MCF 10A (cell line): Measurements from ENCODE around the gene MPP7. TPM values are rescaled to one million over a fixed set of nuclear protein-coding genes. Genes with fewer than 3 reads are reported as not detected.
"Not testable (repeated sequence)": the region's sequence is repeated elsewhere in the genome, so short reads cannot be mapped to it uniquely, and the experiment has no call there.

Experiments used
- BruUV-seq: library from RNA; stranded (reverse); fragments of 400-500 nt; replicated peaks from 2 replicates; lab custom pipeline; 2021; lab: Mats Ljungman, UMichigan
- CTCF ChIA-PET: fragments of 300-600 bp; sonication (Branson Sonifier 250); formaldehyde crosslinking; extraction: SDS; loops from one replicate; lab custom pipeline; 2021; ENCODE audit warnings: antibody characterized with exemption, inconsistent platforms; lab: Yijun Ruan, JAX
- POLR2A ChIA-PET: fragments of 300-600, 350-650 bp; sonication (Branson Sonifier 250); formaldehyde crosslinking; extraction: SDS; loops from one replicate; lab custom pipeline; 2020; ENCODE audit warnings: antibody characterized with exemption, inconsistent platforms; lab: Yijun Ruan, JAX
- DNase-seq: peaks from one replicate; pipeline ENCODE4 v3.0.0-alpha.2; 2018; ENCODE audit not compliant: unreplicated experiment
- H3K27ac Mint-ChIP-seq: one replicate; pipeline ENCODE4 v1.8.0; 2022; ENCODE audit warnings: mild to moderate bottlenecking, low read depth, mixed read lengths; ENCODE audit not compliant: unreplicated experiment
- H3K27me3 Mint-ChIP-seq: one replicate; pipeline ENCODE4 v1.8.0; 2022; ENCODE audit warnings: mixed read lengths; ENCODE audit not compliant: insufficient read depth, unreplicated experiment
- H3K36me3 Mint-ChIP-seq: one replicate; pipeline ENCODE4 v1.8.0; 2022; ENCODE audit warnings: mild to moderate bottlenecking, moderate library complexity, mixed read lengths; ENCODE audit not compliant: insufficient read depth, unreplicated experiment
- H3K4me1 Mint-ChIP-seq: one replicate; pipeline ENCODE4 v1.8.0; 2022; ENCODE audit warnings: mixed read lengths; ENCODE audit not compliant: insufficient read depth, unreplicated experiment
- H3K4me3 Mint-ChIP-seq: one replicate; pipeline ENCODE4 v1.8.0; 2022; ENCODE audit warnings: mild to moderate bottlenecking, moderate library complexity, mixed read lengths; ENCODE audit not compliant: unreplicated experiment
- H3K9me3 Mint-ChIP-seq: one replicate; pipeline ENCODE4 v1.8.0; 2022; ENCODE audit warnings: mixed read lengths; ENCODE audit not compliant: unreplicated experiment
- intact Hi-C: fragments of 100-400 bp; cut with micrococcal nuclease; formaldehyde crosslinking; loops from 2 replicates; pipeline ENCODE4 v1.14.1; 2022
- total RNA-seq: library from RNA; stranded (reverse); gene quantifications from 2 replicates; pipeline ENCODE4 v1.2.3, GENCODE V29; 2022
- TF ChIP-seq, protein P1 (sequence below): fragments of 200-600 bp; IDR thresholded peaks from one replicate; pipeline ENCODE4 v1.8.0; 2022; ENCODE audit warnings: antibody characterized with exemption, mild to moderate bottlenecking; ENCODE audit not compliant: unreplicated experiment

Gene MPP7
- total RNA-seq, 1 experiment from 2014 or later, result 5.4 TPM

GRCh38 chr10:28343252-28343651 is 40.4 kb upstream of the MPP7 start:
- H3K4me1 Mint-ChIP-seq, result no peaks in the 10 kb centered on the region
- CTCF ChIA-PET, result no interaction called here
- POLR2A ChIA-PET, result no interaction called here
- H3K36me3 Mint-ChIP-seq, result no peaks in the 10 kb centered on the region
- intact Hi-C loops, result no loop called here
- no peaks in the 10 kb centered on the region for H3K27me3 Mint-ChIP-seq
- TF ChIP-seq, protein P1, sequence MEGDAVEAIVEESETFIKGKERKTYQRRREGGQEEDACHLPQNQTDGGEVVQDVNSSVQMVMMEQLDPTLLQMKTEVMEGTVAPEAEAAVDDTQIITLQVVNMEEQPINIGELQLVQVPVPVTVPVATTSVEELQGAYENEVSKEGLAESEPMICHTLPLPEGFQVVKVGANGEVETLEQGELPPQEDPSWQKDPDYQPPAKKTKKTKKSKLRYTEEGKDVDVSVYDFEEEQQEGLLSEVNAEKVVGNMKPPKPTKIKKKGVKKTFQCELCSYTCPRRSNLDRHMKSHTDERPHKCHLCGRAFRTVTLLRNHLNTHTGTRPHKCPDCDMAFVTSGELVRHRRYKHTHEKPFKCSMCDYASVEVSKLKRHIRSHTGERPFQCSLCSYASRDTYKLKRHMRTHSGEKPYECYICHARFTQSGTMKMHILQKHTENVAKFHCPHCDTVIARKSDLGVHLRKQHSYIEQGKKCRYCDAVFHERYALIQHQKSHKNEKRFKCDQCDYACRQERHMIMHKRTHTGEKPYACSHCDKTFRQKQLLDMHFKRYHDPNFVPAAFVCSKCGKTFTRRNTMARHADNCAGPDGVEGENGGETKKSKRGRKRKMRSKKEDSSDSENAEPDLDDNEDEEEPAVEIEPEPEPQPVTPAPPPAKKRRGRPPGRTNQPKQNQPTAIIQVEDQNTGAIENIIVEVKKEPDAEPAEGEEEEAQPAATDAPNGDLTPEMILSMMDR, result no peak
- H3K27ac Mint-ChIP-seq, result no peak overlapping the region
- no peak for DNase-seq
- H3K9me3 Mint-ChIP-seq, result peaks cover 9% of the 10 kb centered on the region
- no peak overlapping the region for H3K4me3 Mint-ChIP-seq
- no TSS peak for BruUV-seq

DNA sequence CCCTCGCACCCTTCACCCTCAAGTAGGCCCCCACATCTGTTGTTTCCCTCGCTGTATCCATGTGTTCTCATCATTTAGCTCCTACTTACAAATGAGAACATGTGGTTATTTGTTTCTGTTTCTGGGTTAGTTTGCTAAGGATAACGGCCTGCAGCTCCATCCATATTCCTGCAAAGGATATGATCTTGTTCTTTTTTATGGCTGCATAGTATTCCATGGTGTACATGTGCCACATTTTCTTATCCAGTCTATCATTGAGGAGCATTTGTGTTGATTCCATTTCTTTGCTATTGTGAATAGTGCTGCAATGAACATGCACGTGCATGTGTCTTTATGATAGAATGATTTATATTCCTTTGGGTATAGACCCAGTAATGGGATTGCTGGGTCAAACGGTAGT is 38.8 kb upstream of the MPP7 start:
- CTCF ChIA-PET, BruUV-seq, POLR2A ChIA-PET, H3K4me3 Mint-ChIP-seq, H3K36me3 Mint-ChIP-seq, H3K9me3 Mint-ChIP-seq, intact Hi-C loops, H3K27me3 Mint-ChIP-seq, DNase-seq, H3K27ac Mint-ChIP-seq, H3K4me1 Mint-ChIP-seq: not testable (repeated sequence)

- ChIA-PET POLR2A (no interaction called here), CTCF (no interaction called here)
- Mint-ChIP-seq H3K36me3 (no peaks in the 10 kb centered on the region), H3K9me3 (no peaks in the 10 kb centered on the region), H3K27ac (no peak overlapping the region), H3K4me1 (no peaks in the 10 kb centered on the region), H3K4me3 (no peak overlapping the region), H3K27me3 (no peaks in the 10 kb centered on the region)
- BruUV-seq, result no TSS peak
- TF ChIP-seq, protein P1, result no peak
- intact Hi-C loops, result no loop called here
- DNase-seq, result no peak
Observed at GRCh38 chr10:28332726-28333125, 29.9 kb upstream of the MPP7 start.

DNA sequence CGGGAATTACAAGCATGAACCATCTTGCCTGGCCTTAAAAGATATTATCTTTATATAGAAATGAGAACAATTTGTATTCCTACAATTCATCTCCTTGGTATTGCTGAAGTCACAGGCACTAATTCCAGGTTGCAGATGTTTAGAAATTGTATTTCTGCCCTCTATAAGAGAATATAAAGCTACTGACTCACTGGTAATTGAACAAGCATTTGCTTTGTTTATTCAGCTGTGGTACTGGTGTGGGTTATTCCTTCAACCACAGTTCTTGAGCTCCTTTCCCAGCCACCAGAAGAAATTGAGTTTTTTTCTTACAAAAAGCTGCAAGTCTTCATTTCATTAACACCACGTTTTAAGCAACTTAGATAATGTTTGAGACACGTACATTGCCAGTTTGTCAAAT is 29.0 kb upstream of the MPP7 start:
- CTCF ChIA-PET, result interaction anchor here (0.9 to 1.5 kb wide), 2 partner anchors 31 to 50 kb away, joined by 4 to 5 read pairs; no protein-coding TSS in a partner anchor
- Mint-ChIP-seq H3K4me1 (peaks cover 2% of the 10 kb centered on the region), H3K36me3 (no peaks in the 10 kb centered on the region), H3K27ac (peak overlapping the region; percentile 31), H3K27me3 (no peaks in the 10 kb centered on the region), H3K4me3 (no peak overlapping the region), H3K9me3 (no peaks in the 10 kb centered on the region)
- no TSS peak for BruUV-seq
- POLR2A ChIA-PET, result interaction anchor here (0.5 to 2.6 kb wide), 5 partner anchors 29 to 835 kb away, joined by 3 to 7 read pairs (median 3); partner anchors contain the start of gene MPP7
- intact Hi-C loops, result no loop called here
- DNase-seq, result peak; percentile 35
- TF ChIP-seq, protein P1, result no peak

DNA sequence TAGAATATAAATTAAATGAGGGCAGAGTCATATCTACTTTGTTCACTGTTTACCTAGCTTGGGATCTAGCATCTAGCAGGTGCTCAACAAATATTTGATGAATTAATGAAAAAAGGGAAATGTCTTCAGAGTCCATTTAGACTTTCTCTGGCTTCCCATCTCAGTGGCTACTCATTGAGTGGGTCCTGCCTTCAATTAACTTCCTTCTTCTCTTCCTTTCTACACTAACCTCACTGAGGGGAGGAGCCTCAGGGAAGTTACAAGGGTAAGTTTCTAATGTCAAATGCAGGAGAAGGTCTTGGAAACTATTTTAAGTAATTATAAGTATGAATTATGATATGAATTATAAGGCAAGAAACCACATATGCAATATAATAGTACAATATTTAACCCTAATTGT is 28.2 kb upstream of the MPP7 start:
- POLR2A ChIA-PET, result interaction anchor here (2.6 kb wide), 1 partner anchor 28 kb away, joined by 7 read pairs; the partner anchor contains the start of gene MPP7
- no peak overlapping the region for H3K27ac Mint-ChIP-seq

More for the DNA sequence above, 28.2 kb upstream of the MPP7 start:
- Mint-ChIP-seq H3K27me3 (no peaks in the 10 kb centered on the region), H3K9me3 (no peaks in the 10 kb centered on the region), H3K4me1 (peaks cover 10% of the 10 kb centered on the region), H3K36me3 (no peaks in the 10 kb centered on the region), H3K4me3 (no peak overlapping the region)
- TF ChIP-seq, protein P1, result no peak
- CTCF ChIA-PET, result interaction anchor here (0.6 to 1.9 kb wide), 5 partner anchors 30 to 75 kb away, joined by 3 to 7 read pairs (median 5); no protein-coding TSS in a partner anchor
- no TSS peak for BruUV-seq
- no peak for DNase-seq
- intact Hi-C loops, result no loop called here
